ENCODE data around the gene PARVA. TPM values are rescaled to one million over a fixed set of nuclear protein-coding genes. Genes with fewer than 3 reads are reported as not detected.

Gene PARVA
- total RNA-seq, result 100 to 1,000 TPM in 3 of 4 donors, 10 to 100 TPM in 1; 83.5 to 159 (median 128) TPM

- no peak for TF ChIP-seq CTCF (IDR thresholded peaks at IDR 0.05; ENCODE audit: low read depth)
These were observed at the start of gene PARVA for GRCh38 chr11:12377106-12377823. TSS of gene PARVA (plus strand) at chr11:12377571. CDS start at chr11:12377648, 77 bp downstream.

DNA sequence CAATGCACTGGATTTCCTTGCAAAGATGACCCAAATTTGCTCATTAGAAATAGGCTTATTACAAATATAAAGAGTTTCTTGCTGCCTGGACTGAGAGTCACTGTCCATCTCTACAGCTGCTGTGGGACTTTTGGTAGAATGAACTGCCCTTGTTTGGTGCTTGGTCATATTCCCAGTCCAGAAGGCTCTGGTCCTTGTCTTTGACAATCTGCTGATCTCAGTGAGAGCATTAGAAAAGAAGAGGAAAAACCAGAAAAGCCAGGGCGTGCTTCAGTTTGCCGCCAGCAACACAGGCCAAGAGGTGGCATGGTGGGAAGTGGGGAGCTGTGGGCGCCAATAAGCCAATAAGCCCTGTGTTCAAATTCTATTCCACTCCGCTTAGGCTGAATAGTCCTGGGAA lies 48.2 kb upstream of the PARVA start:
- no peak for TF ChIP-seq CTCF (IDR thresholded peaks at IDR 0.05; ENCODE audit: low read depth)

- no peak for TF ChIP-seq CTCF (IDR thresholded peaks at IDR 0.05; ENCODE audit: low read depth)
These were observed 47.6 kb upstream of the PARVA start for GRCh38 chr11:12329797-12330196.

- TF ChIP-seq CTCF (IDR thresholded peaks at IDR 0.05; ENCODE audit: low read depth), result no peak
These were observed 46.7 kb upstream of the PARVA start for GRCh38 chr11:12330485-12331231.

GRCh38 chr11:12331239-12331874 lies 46.0 kb upstream of the PARVA start:
- TF ChIP-seq CTCF (IDR thresholded peaks at IDR 0.05; ENCODE audit: low read depth), result no peak

GRCh38 chr11:12343526-12343925 lies 33.8 kb upstream of the PARVA start:
- TF ChIP-seq CTCF (IDR thresholded peaks at IDR 0.05; ENCODE audit: low read depth), result no peak

DNA sequence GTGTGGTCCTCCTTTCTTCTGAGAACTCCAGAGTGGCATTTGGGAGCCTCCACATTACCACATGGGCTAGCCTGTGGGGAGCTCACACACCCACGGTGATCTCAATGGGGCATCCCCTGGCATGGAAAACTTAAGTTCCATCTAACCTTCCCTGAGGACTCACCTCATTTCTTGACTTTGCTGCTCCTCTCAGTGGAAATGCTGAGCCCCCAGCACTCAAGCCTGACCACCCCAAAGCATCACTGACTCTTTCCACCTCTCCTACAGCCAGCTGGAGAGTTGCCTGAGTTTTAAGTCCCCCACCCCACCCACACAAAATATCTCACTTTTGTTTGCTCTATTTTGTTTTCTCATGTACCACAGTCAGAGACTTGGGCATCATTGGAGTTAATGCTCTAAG lies 23.8 kb upstream of the PARVA start:
- TF ChIP-seq CTCF (IDR thresholded peaks at IDR 0.05; ENCODE audit: low read depth), result no peak

Data from subcutaneous adipose tissue (tissue), 4 donors.